IMR-90 (cell line): Measurements from ENCODE around the gene SLIT1. TPM values are rescaled to one million over a fixed set of nuclear protein-coding genes. Genes with fewer than 3 reads are reported as not detected.

ENCODE experiments used
- ATAC-seq: fragments of 200-7000 bp; cut with Tn5 transposase; 2 replicates; pipeline ENCODE4 v1.9.1; 2020; ENCODE audit warnings: low read depth, mild to moderate bottlenecking, moderate library complexity
- BruUV-seq: library from RNA; stranded (reverse); fragments of 400-500 nt; replicated peaks from 2 replicates; lab custom pipeline; 2021; lab: Mats Ljungman, UMichigan
- CTCF ChIA-PET: fragments of 300-600 bp; formaldehyde crosslinking; extraction: SDS; loops from one replicate; lab custom pipeline; 2021; ENCODE audit warnings: antibody characterized with exemption; lab: Yijun Ruan, JAX
- POLR2A ChIA-PET: fragments of 300-600 bp; sonication (Branson Sonifier 250); formaldehyde crosslinking; loops from one replicate; lab custom pipeline; 2022; ENCODE audit warnings: antibody characterized with exemption; ENCODE audit not compliant: unreplicated experiment; lab: Charles Lee
- DNase-seq: peaks from one replicate; pipeline ENCODE4 v3.0.0; 2013
- H2AFZ ChIP-seq: replicated peaks from 2 replicates; pipeline ENCODE3; 2013; ENCODE audit warnings: low read length, mild to moderate bottlenecking; ENCODE audit not compliant: poor library complexity
- H2AK5ac ChIP-seq: 2 replicates; pipeline ENCODE4 v1.6.1; 2013; ENCODE audit warnings: low read depth, low read length, inconsistent platforms
- H2AK9ac ChIP-seq: replicated peaks from 2 replicates; pipeline ENCODE3; 2013; ENCODE audit warnings: mild to moderate bottlenecking, low read depth, low read length, moderate library complexity; ENCODE audit not compliant: poor library complexity
- H2BK120ac ChIP-seq: 2 replicates; pipeline ENCODE4 v1.6.1; 2013; ENCODE audit warnings: low read depth, low read length, inconsistent platforms
- H2BK15ac ChIP-seq: 3 replicates; pipeline ENCODE4 v1.6.1; 2013; ENCODE audit warnings: low read depth, low read length, inconsistent platforms
- H2BK20ac ChIP-seq: 2 replicates; pipeline ENCODE4 v1.6.1; 2013; ENCODE audit warnings: low read depth, mild to moderate bottlenecking, inconsistent platforms, low read length, moderate library complexity
- H2BK5ac ChIP-seq: 2 replicates; pipeline ENCODE4 v1.6.1; 2013; ENCODE audit warnings: mild to moderate bottlenecking, low read depth, low read length, inconsistent platforms; ENCODE audit not compliant: poor library complexity, severe bottlenecking
- H3K14ac ChIP-seq: replicated peaks from 2 replicates; pipeline ENCODE4 v1.6.1; 2013; ENCODE audit warnings: low read depth, low read length, inconsistent platforms
- H3K18ac ChIP-seq: 2 replicates; pipeline ENCODE4 v1.6.1; 2013; ENCODE audit warnings: low read depth, low read length, control low read depth
- H3K23ac ChIP-seq: 2 replicates; pipeline ENCODE4 v1.6.1; 2013; ENCODE audit warnings: low read depth, low read length, inconsistent platforms
- H3K27ac ChIP-seq: 2 replicates; pipeline ENCODE4 v1.5.1; 2013; ENCODE audit warnings: mild to moderate bottlenecking, control low read depth, low read length; ENCODE audit not compliant: insufficient read depth
- H3K27me3 ChIP-seq: 2 replicates; pipeline ENCODE4 v1.6.1; 2013; ENCODE audit warnings: low read length; ENCODE audit not compliant: control insufficient read depth, insufficient read depth
- H3K36me3 ChIP-seq: 2 replicates; pipeline ENCODE4 v1.6.1; 2013; ENCODE audit warnings: low read length, mixed read lengths; ENCODE audit not compliant: control insufficient read depth, insufficient read depth
- H3K4ac ChIP-seq: 2 replicates; pipeline ENCODE4 v1.6.1; 2013; ENCODE audit warnings: low read depth, low read length, inconsistent platforms
- H3K4me1 ChIP-seq: 2 replicates; pipeline ENCODE4 v1.6.1; 2013; ENCODE audit warnings: low read length, mixed read lengths; ENCODE audit not compliant: control insufficient read depth, insufficient read depth
- H3K4me2 ChIP-seq: 2 replicates; pipeline ENCODE4 v1.6.1; 2013; ENCODE audit warnings: low read depth, mild to moderate bottlenecking, control low read depth, low read length, moderate library complexity
- H3K4me3 ChIP-seq: 2 replicates; pipeline ENCODE4 v1.5.1; 2013; ENCODE audit warnings: low read depth, mild to moderate bottlenecking, control low read depth, low read length, moderate library complexity; ENCODE audit not compliant: insufficient read depth
- H3K56ac ChIP-seq: 2 replicates; pipeline ENCODE4 v1.6.1; 2013; ENCODE audit warnings: low read length, inconsistent platforms; ENCODE audit not compliant: insufficient read depth; ENCODE audit errors: extremely low read depth
- H3K79me1 ChIP-seq, 2 experiments: 2 replicates each; pipeline ENCODE4 v1.6.1; 2013; ENCODE audit warnings: low read length in 2 of 2, inconsistent platforms in 1 of 2, low read depth in 1 of 2
- H3K9ac ChIP-seq: 2 replicates; pipeline ENCODE4 v1.6.1; 2013; ENCODE audit warnings: low read depth, low read length, control low read depth
- H3K9me1 ChIP-seq: 2 replicates; pipeline ENCODE4 v1.6.1; 2013; ENCODE audit warnings: low read length, inconsistent platforms; ENCODE audit not compliant: insufficient read depth
- H3K9me3 ChIP-seq: 2 replicates; pipeline ENCODE4 v1.6.1; 2013; ENCODE audit warnings: low read length; ENCODE audit not compliant: control insufficient read depth, insufficient read depth
- H4K20me1 ChIP-seq: 2 replicates; pipeline ENCODE4 v1.6.1; 2013; ENCODE audit warnings: low read length, inconsistent platforms; ENCODE audit not compliant: insufficient read depth
- H4K5ac ChIP-seq: 2 replicates; pipeline ENCODE4 v1.6.1; 2013; ENCODE audit warnings: mild to moderate bottlenecking, low read depth, low read length, control low read depth
- H4K8ac ChIP-seq, 2 experiments: 2 replicates each; pipeline ENCODE4 v1.6.1; 2013; ENCODE audit warnings: low read depth in 2 of 2, low read length in 2 of 2, control low read depth in 1 of 2, inconsistent platforms in 1 of 2
- H4K91ac ChIP-seq: 2 replicates; pipeline ENCODE4 v1.6.1; 2013; ENCODE audit warnings: low read depth, low read length, inconsistent platforms; ENCODE audit not compliant: insufficient read depth
- MXI1 ChIP-seq: IDR thresholded peaks from 2 replicates; pipeline ENCODE4 v1.6.1; 2012; ENCODE audit warnings: low read depth, mild to moderate bottlenecking, low read length, moderate library complexity, borderline replicate concordance
- NFE2L2 ChIP-seq: fragments of 150-350 bp; IDR thresholded peaks from 2 replicates; pipeline ENCODE4 v1.6.1; 2016; ENCODE audit warnings: low read depth, mild to moderate bottlenecking, low read length
- POLR2A ChIP-seq: IDR thresholded peaks from 2 replicates; pipeline ENCODE4 v1.6.1; 2012; ENCODE audit warnings: mild to moderate bottlenecking, low read depth, low read length
- WGBS, 2 experiments: methylation state at CpG; one replicate each; pipeline versions ENCODE4 v1.1.5 to v1.1.7; 2013; ENCODE audit warnings: missing lambda C conversion rate in 2 of 2; ENCODE audit not compliant: insufficient read length in 1 of 2; ENCODE audit errors: extremely low coverage in 2 of 2; 5-methylcytosine and 5-hydroxymethylcytosine counted together
- dilution Hi-C: fragments of 300-500 bp; cut with HindIII; formaldehyde crosslinking; loops from one replicate; pipeline ENCODE4 v1.14.3; 2018; ENCODE audit warnings: low sequenced_read_pairs; ENCODE audit not compliant: unreplicated experiment
- in situ Hi-C: fragments of 300-500 bp; cut with MboI; formaldehyde crosslinking; loops from 3 replicates; pipeline ENCODE4 v1.14.3; 2019; ENCODE audit warnings: low sequenced_read_pairs, inconsistent platforms, mixed read lengths
- intact Hi-C: fragments of 100-400 bp; cut with micrococcal nuclease; formaldehyde crosslinking; loops from 2 replicates; pipeline ENCODE4 v1.10.0; 2022
- polyA plus RNA-seq, 3 experiments: library from polyadenylated mRNA; depleted of rRNA; stranded (reverse); fragments of >200 nt; gene quantifications; 2 replicates each; pipeline ENCODE4 v1.2.3, GENCODE V29; 2012; ENCODE audit warnings: low replicate concordance in 1 of 3
- total RNA-seq: library from RNA; depleted of rRNA; stranded (reverse); fragments of >200 nt; gene quantifications from 2 replicates; pipeline ENCODE4 v1.2.3, GENCODE V29; 2012

The SLIT1 gene
- total and polyA plus RNA-seq, 2 of the 4 experiments (the other 2 are of a cell fraction), result under 0.01 TPM

DNA sequence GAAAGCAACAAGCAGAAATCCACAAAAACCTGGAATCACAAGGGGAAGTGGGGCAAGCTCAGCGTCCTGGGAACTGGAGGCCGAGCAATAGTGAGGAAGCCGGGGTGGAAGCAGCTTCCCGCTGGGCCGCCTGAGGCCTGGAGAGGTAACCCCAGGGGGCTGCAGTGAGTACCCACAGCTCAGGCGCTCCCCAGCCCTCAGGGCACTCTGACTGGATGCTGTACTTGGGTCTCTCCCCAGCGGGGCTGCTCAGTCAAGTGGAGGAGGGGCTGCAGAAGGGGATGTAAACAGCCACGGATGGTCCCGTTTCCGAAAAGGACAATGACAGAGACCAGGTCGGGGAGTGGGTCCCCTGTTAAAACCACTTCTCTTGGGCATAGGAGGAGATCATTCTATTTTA lies 50.3 kb downstream of the SLIT1 start:
- Histone ChIP-seq H4K8ac (no peak overlapping the region), H3K4me2 (no peak overlapping the region), H3K79me1 (no peaks in the 10 kb centered on the region), H3K36me3 (no peaks in the 10 kb centered on the region), H3K4me3 (no peak overlapping the region), H3K27me3 (peaks cover 51% of the 10 kb centered on the region), H3K9me1 (no peaks in the 10 kb centered on the region), H3K9ac (no peak overlapping the region), H2AFZ (no peak overlapping the region), H3K56ac (no peak overlapping the region), H3K9me3 (no peaks in the 10 kb centered on the region), H3K18ac (no peak overlapping the region), H3K23ac (no peak overlapping the region), H2BK5ac (no peak overlapping the region), H2BK120ac (no peak overlapping the region), H3K4ac (no peak overlapping the region), H2BK15ac (no peak overlapping the region), H3K27ac (no peak overlapping the region), H4K5ac (no peak overlapping the region), H4K91ac (no peak overlapping the region), H2BK20ac (no peak overlapping the region), H3K4me1 (no peaks in the 10 kb centered on the region), H4K20me1 (no peaks in the 10 kb centered on the region), H2AK9ac (no peak overlapping the region), H3K14ac (no peak overlapping the region), H2AK5ac (no peak overlapping the region)
- no peak for DNase-seq
- CTCF ChIA-PET, result no interaction called here
- in situ Hi-C loops (no loop called here), dilution Hi-C loops (no loop called here), intact Hi-C loops (no loop called here)
- WGBS, 2 experiments, result no CpG with 5 or more reads among the region's 11 CpGs
- TF ChIP-seq POLR2A (no peak), MXI1 (no peak), NFE2L2 (no peak)
- BruUV-seq, result no TSS peak
- POLR2A ChIA-PET, result no interaction called here
- no peak for ATAC-seq
